H1 (cell line): ENCODE results near the gene TIMP1.

Experiments
- CTCF ChIP-seq, 3 experiments: IDR thresholded peaks; 1 replicate in 2 of 3; 2 replicates in 1 of 3; pipeline versions ENCODE4 v1.5.1 to v1.6.1; 2011; ENCODE audit warnings: low read length in 3 of 3, mild to moderate bottlenecking in 3 of 3, inconsistent platforms in 2 of 3, low read depth in 1 of 3, moderate library complexity in 1 of 3; ENCODE audit not compliant: insufficient read depth in 1 of 3; ENCODE audit errors: control extremely low read depth in 1 of 3
- GABPA ChIP-seq: IDR thresholded peaks from 2 replicates; pipeline ENCODE4 v1.6.1; 2011; ENCODE audit warnings: mild to moderate bottlenecking, low read length, moderate library complexity, borderline replicate concordance; ENCODE audit not compliant: insufficient read depth
- GTF2F1 ChIP-seq: IDR thresholded peaks from 2 replicates; pipeline ENCODE4 v1.6.1; 2012; ENCODE audit warnings: low read depth, low read length, improper control_type of control experiment, borderline replicate concordance
- POLR2A ChIP-seq, 2 experiments: IDR thresholded peaks; 1 replicate in 1 of 2; 2 replicates in 1 of 2; pipeline ENCODE4 v1.6.1; 2011; ENCODE audit warnings: low read depth in 2 of 2, low read length in 2 of 2, mild to moderate bottlenecking in 2 of 2; ENCODE audit errors: control extremely low read depth in 1 of 2
- POLR2AphosphoS5 ChIP-seq: IDR thresholded peaks from 2 replicates; pipeline ENCODE4 v1.6.1; 2011; ENCODE audit warnings: low read depth, low read length
- RAD21 ChIP-seq, 2 experiments: IDR thresholded peaks in 1 of 2; conservative IDR thresholded peaks in 1 of 2; 2 replicates each; pipeline ENCODE4 v1.6.1; 2011; ENCODE audit warnings: low read depth in 2 of 2, low read length in 2 of 2, improper control_type of control experiment in 1 of 2, inconsistent platforms in 1 of 2, mild to moderate bottlenecking in 1 of 2, moderate library complexity in 1 of 2
- RXRA ChIP-seq: IDR thresholded peaks from 2 replicates; pipeline ENCODE4 v1.6.1; 2011; ENCODE audit warnings: low read depth, mild to moderate bottlenecking, low read length, moderate library complexity; ENCODE audit not compliant: insufficient read depth
- SRF ChIP-seq: IDR thresholded peaks from 2 replicates; pipeline ENCODE4 v1.6.1; 2011; ENCODE audit warnings: mild to moderate bottlenecking, low read depth, low read length, moderate library complexity

GRCh38 chrX:47629419-47630200, 47.4 kb downstream of the TIMP1 start, which contains the start of gene CFP:
- TF ChIP-seq POLR2AphosphoS5 = no peak
- no peak for TF ChIP-seq CTCF (IDR thresholded peaks at IDR 0.05; ENCODE audit: control extremely low read depth in 1 of 3, insufficient read depth in 1 of 3, low read depth in 1 of 3, low read length in 3 of 3)
- TF ChIP-seq RAD21 (IDR thresholded peaks at IDR 0.05 in 1 of 2, conservative IDR thresholded peaks at IDR 0.05 in 1 of 2; ENCODE audit: low read depth in 2 of 2, low read length in 2 of 2) = no peak
- TF ChIP-seq GABPA = no peak
- TF ChIP-seq GTF2F1 = no peak
- no peak for TF ChIP-seq SRF
- no peak for TF ChIP-seq RXRA
- TF ChIP-seq POLR2A (IDR thresholded peaks at IDR 0.05; ENCODE audit: control extremely low read depth in 1 of 2, low read depth in 2 of 2, low read length in 2 of 2) = no peak
